Thyroid gland (tissue), 4 donors: Measurements from ENCODE around the gene SMOC1. TPM values are rescaled to one million over a fixed set of nuclear protein-coding genes. Genes with fewer than 3 reads are reported as not detected.

Source experiments
- DNase-seq, 2 donors: peaks; one replicate each; pipeline ENCODE4 v3.0.0-alpha.2; 2019
- H3K27ac ChIP-seq, 3 donors: fragments of 200-600 bp; sonication (generic); 1 replicate in 2 of 3; 2 replicates in 1 of 3; pipeline ENCODE4 v1.5.1; 2016 to 2019; ENCODE audit warnings: mild to moderate bottlenecking in 1 of 3, moderate library complexity in 1 of 3
- H3K27me3 ChIP-seq: fragments of 200-600 bp; sonication (generic); one replicate; pipeline ENCODE4 v1.5.1; 2019
- H3K36me3 ChIP-seq, 2 donors: fragments of 200-600 bp; sonication (generic); one replicate each; pipeline ENCODE4 v1.5.1; 2016 to 2019
- H3K4me1 ChIP-seq, 2 donors: fragments of 200-600 bp; sonication (generic); one replicate each; pipeline ENCODE4 v1.5.1; 2017 to 2019
- H3K4me3 ChIP-seq, 3 donors: fragments of 200-600 bp; sonication (generic); replicated peaks in 1 of 3; 1 replicate in 2 of 3; 2 replicates in 1 of 3; pipeline ENCODE4 v1.5.1; 2016; ENCODE audit warnings: mild to moderate bottlenecking in 1 of 3
- H3K9me3 ChIP-seq: fragments of 200-600 bp; sonication (generic); one replicate; pipeline ENCODE4 v1.5.1; 2017
- POLR2A ChIP-seq, 2 donors: fragments of 450-650 bp; IDR thresholded peaks; one replicate each; pipeline ENCODE4 v1.6.1; 2017; ENCODE audit warnings: antibody characterized with exemption in 2 of 2, mild to moderate bottlenecking in 2 of 2, moderate library complexity in 1 of 2
- WGBS, 2 donors: methylation state at CpG; one replicate each; pipeline ENCODE4 v1.1.5; 2017; 5-methylcytosine and 5-hydroxymethylcytosine counted together
- intact Hi-C: fragments of 100-400 bp; cut with DNase I; formaldehyde crosslinking; loops from one replicate; pipeline ENCODE4 v1.15.1; 2023
- total RNA-seq, 4 donors: library from RNA; depleted of rRNA; stranded (reverse); fragments of >200 nt; gene quantifications; one replicate each; pipeline ENCODE4 v1.2.3, GENCODE V29; 2016
- TF ChIP-seq, protein P1 (sequence below), 6 experiments: fragments of 200-600 bp in 3 of 6; fragments of 450-650 bp in 3 of 6; sonication (generic) in 3 of 6; IDR thresholded peaks; one replicate each; pipeline ENCODE4 v1.5.1; 2016 to 2019; ENCODE audit warnings: antibody characterized with exemption in 6 of 6, mild to moderate bottlenecking in 2 of 6, inconsistent platforms in 1 of 6, moderate library complexity in 1 of 6

The SMOC1 gene
- total RNA-seq, 4 donors from 2014 or later = 3.4 to 7.3 (median 3.7) TPM

DNA sequence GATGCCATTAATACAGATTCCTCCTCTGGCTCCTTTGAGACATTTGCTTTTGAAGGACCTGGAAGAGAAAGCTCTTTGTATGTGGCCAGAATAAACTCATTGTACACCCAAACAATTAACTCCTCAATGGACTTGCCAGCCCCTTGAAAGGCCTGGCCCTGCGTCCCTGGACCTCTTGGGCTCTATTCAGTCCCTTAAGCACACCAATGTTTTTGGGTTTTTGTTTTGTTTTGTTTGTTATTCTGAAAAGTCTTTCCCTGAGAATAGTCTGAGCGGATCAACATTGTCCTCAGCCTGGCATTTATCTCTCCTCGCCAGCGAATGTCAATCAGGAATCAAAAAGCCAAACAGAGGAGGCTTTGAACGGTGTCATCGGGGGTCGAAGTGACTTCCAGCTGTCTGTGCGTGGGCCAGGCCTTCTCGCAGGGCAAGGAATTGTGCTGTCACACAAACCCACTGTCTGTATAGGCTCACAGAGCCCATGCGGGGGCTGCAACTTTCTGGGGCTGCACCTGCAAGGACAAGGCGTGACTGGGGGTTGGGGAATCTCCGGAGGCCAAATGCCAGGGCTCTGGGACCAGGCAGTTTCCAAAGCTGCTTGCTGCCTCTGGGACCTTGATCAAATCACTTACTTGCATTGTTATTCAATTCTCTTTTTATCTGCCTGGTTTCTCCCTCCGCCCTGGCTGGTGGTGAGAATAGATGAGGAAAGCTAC, 108.3 kb downstream of the SMOC1 start:
- H3K27me3 ChIP-seq = no peaks in the 10 kb centered on the region
- no peak overlapping the region for H3K4me3 ChIP-seq
- intact Hi-C loops = no loop called here
- H3K4me1 ChIP-seq = no peaks in the 10 kb centered on the region
- WGBS, 2 donors = 75 to 76% methylated on average over 12 to 13 of the region's 13 CpGs
- no peak for DNase-seq
- TF ChIP-seq, protein P1, sequence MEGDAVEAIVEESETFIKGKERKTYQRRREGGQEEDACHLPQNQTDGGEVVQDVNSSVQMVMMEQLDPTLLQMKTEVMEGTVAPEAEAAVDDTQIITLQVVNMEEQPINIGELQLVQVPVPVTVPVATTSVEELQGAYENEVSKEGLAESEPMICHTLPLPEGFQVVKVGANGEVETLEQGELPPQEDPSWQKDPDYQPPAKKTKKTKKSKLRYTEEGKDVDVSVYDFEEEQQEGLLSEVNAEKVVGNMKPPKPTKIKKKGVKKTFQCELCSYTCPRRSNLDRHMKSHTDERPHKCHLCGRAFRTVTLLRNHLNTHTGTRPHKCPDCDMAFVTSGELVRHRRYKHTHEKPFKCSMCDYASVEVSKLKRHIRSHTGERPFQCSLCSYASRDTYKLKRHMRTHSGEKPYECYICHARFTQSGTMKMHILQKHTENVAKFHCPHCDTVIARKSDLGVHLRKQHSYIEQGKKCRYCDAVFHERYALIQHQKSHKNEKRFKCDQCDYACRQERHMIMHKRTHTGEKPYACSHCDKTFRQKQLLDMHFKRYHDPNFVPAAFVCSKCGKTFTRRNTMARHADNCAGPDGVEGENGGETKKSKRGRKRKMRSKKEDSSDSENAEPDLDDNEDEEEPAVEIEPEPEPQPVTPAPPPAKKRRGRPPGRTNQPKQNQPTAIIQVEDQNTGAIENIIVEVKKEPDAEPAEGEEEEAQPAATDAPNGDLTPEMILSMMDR (IDR thresholded peaks at IDR 0.05) = no peak
- no peak for TF ChIP-seq POLR2A (IDR thresholded peaks at IDR 0.05)
- H3K36me3 ChIP-seq = no peaks in the 10 kb centered on the region
- H3K27ac ChIP-seq = no peak overlapping the region
- no peaks in the 10 kb centered on the region for H3K9me3 ChIP-seq

- no peak overlapping the region for H3K27ac ChIP-seq
- TF ChIP-seq, protein P1 (IDR thresholded peaks at IDR 0.05) = no peak
- no peak for TF ChIP-seq POLR2A (IDR thresholded peaks at IDR 0.05)
- intact Hi-C loops = no loop called here
- no peaks in the 10 kb centered on the region for H3K27me3 ChIP-seq
- no peaks in the 10 kb centered on the region for H3K9me3 ChIP-seq
- no peak overlapping the region for H3K4me3 ChIP-seq
- H3K4me1 ChIP-seq = no peaks in the 10 kb centered on the region
- DNase-seq = no peak
- no peaks in the 10 kb centered on the region for H3K36me3 ChIP-seq
Measured at GRCh38 chr14:69988979-69989378, 109.8 kb downstream of the SMOC1 start.

- no peak overlapping the region for H3K27ac ChIP-seq
- H3K27me3 ChIP-seq = no peaks in the 10 kb centered on the region
- intact Hi-C loops = no loop called here
- DNase-seq = no peak
- H3K4me1 ChIP-seq = no peaks in the 10 kb centered on the region
- WGBS, 2 donors = 88 to 89% methylated on average over 3 of the region's 3 CpGs
- H3K4me3 ChIP-seq = no peak overlapping the region
- H3K9me3 ChIP-seq = no peaks in the 10 kb centered on the region
- TF ChIP-seq POLR2A (IDR thresholded peaks at IDR 0.05) = no peak
- TF ChIP-seq, protein P1 (IDR thresholded peaks at IDR 0.05) = no peak
- no peaks in the 10 kb centered on the region for H3K36me3 ChIP-seq
Measured at GRCh38 chr14:69989622-69990021, 110.4 kb downstream of the SMOC1 start.

- Histone ChIP-seq H3K27me3 (no peaks in the 10 kb centered on the region), H3K27ac (no peak overlapping the region), H3K4me1 (no peaks in the 10 kb centered on the region), H3K9me3 (no peaks in the 10 kb centered on the region), H3K4me3 (no peak overlapping the region), H3K36me3 (no peaks in the 10 kb centered on the region)
- intact Hi-C loops = no loop called here
- TF ChIP-seq, protein P1 (IDR thresholded peaks at IDR 0.05) = no peak
- no peak for TF ChIP-seq POLR2A (IDR thresholded peaks at IDR 0.05)
- no peak for DNase-seq
Measured at GRCh38 chr14:69990323-69990722, 111.1 kb downstream of the SMOC1 start.

DNA sequence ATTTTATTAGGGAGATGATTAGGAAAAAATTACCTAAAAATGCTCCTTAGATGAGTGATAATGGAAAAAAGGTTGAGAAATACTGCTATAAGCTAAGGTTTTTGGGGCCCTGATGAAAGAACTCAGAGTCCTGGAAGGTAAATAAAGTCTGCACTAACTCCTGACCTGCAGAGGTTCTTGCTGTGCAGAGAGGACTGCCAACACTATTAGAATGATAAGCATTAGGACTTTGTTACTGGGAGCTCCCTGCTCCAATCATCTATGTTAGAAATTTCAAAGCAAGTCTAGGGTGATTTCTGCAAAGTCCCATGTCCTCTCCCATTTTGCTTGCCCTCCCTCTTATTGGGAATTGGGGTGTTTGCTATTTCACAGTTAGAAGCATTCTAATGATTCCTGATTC, 112.2 kb downstream of the SMOC1 start:
- no peak overlapping the region for H3K27ac ChIP-seq
- H3K4me1 ChIP-seq = no peaks in the 10 kb centered on the region

More for the DNA sequence above, 112.2 kb downstream of the SMOC1 start:
- DNase-seq = no peak
- Histone ChIP-seq H3K9me3 (no peaks in the 10 kb centered on the region), H3K27me3 (no peaks in the 10 kb centered on the region), H3K4me3 (no peak overlapping the region), H3K36me3 (no peaks in the 10 kb centered on the region)
- TF ChIP-seq, protein P1 (IDR thresholded peaks at IDR 0.05) = no peak
- no peak for TF ChIP-seq POLR2A (IDR thresholded peaks at IDR 0.05)
- intact Hi-C loops = no loop called here
